Adrenal gland (tissue), 12 donors: ENCODE data around the gene SNTB2. TPM values are rescaled to one million over a fixed set of nuclear protein-coding genes. Genes with fewer than 3 reads are reported as not detected.

Experiments used
- DNase-seq, 7 donors: peaks; one replicate each; pipeline ENCODE4 v3.0.0-alpha.2; 2019 to 2020
- H3K27ac ChIP-seq, 5 donors: fragments of 200-600 bp; sonication (generic) in 4 of 5; 1 replicate in 3 of 5; 2 replicates in 2 of 5; pipeline versions ENCODE4 v1.5.1 to v1.8.0; 2016 to 2020; ENCODE audit warnings: mild to moderate bottlenecking in 1 of 5
- H3K27me3 ChIP-seq: fragments of 200-600 bp; 2 replicates; pipeline ENCODE4 v1.8.0; 2021
- H3K36me3 ChIP-seq, 2 donors: fragments of 200-600 bp; replicated peaks in 1 of 2; 1 replicate in 1 of 2; 2 replicates in 1 of 2; pipeline versions ENCODE4 v1.5.1 to v1.8.0; 2018 to 2022
- H3K4me1 ChIP-seq, 2 donors: fragments of 200-600 bp; replicated peaks in 1 of 2; 1 replicate in 1 of 2; 2 replicates in 1 of 2; pipeline versions ENCODE4 v1.5.1 to v1.8.0; 2018 to 2021
- H3K4me3 ChIP-seq, 4 donors: fragments of 200-600 bp; sonication (generic) in 3 of 4; one replicate each; pipeline ENCODE4 v1.5.1; 2016 to 2018
- H3K9me3 ChIP-seq, 3 donors: fragments of 200-600 bp; sonication (generic) in 1 of 3; replicated peaks in 1 of 3; 1 replicate in 2 of 3; 2 replicates in 1 of 3; pipeline versions ENCODE4 v1.5.1 to v1.8.0; 2016 to 2021
- POLR2A ChIP-seq, 2 donors: fragments of 450-650 bp; IDR thresholded peaks; one replicate each; pipeline ENCODE4 v1.6.1; 2017; ENCODE audit warnings: antibody characterized with exemption in 2 of 2, mild to moderate bottlenecking in 2 of 2, moderate library complexity in 1 of 2
- WGBS, 4 donors: extraction: QIAGEN DNeasy Blood & Tissue Kit in 2 of 4; methylation state at CpG; one replicate each; pipeline versions ENCODE4 v1.1.5 to v1.1.7; 2013 to 2017; 5-methylcytosine and 5-hydroxymethylcytosine counted together
- intact Hi-C, 2 donors: fragments of 100-400 bp; cut with DNase I; formaldehyde crosslinking; loops; one replicate each; pipeline versions ENCODE4 v1.14.1 to v1.15.0; 2022 to 2023
- polyA plus RNA-seq, 3 donors: library from polyadenylated mRNA; stranded (reverse); fragments of 200-250 nt in 2 of 3; fragments of 350-450 nt in 1 of 3; fragmentation: Illumina TruSeq in 1 of 3; extraction: RNeasy Lipid Tissue Mini Kit (QIAGEN cat#74804) in 1 of 3; gene quantifications; one replicate each; pipeline ENCODE4 v1.2.3, GENCODE V29; 2013 to 2014
- total RNA-seq, 9 donors: library from RNA; depleted of rRNA in 4 of 9; stranded (reverse); fragments of >200 nt in 4 of 9; fragments of 120-200 nt in 1 of 9; fragmentation: NEBNext Ultra II Directional in 1 of 9; extraction: Animal tissue kit (Norgen Biotek cat#: 25700) in 1 of 9; gene quantifications; one replicate each; pipeline versions ENCODE4 v1.1.0 to v1.2.4, GENCODE V29; 2013 to 2023
- TF ChIP-seq, protein P1 (sequence below), 6 experiments: fragments of 450-650 bp in 4 of 6; fragments of 200-600 bp in 2 of 6; sonication (generic) in 1 of 6; IDR thresholded peaks; 1 replicate in 5 of 6; 2 replicates in 1 of 6; pipeline versions ENCODE4 v1.5.1 to v1.8.0; 2016 to 2021; ENCODE audit warnings: antibody characterized with exemption in 6 of 6, mild to moderate bottlenecking in 2 of 6, moderate library complexity in 1 of 6
- donor health status: healthy with polysubstance abuse.
- donor health status: Bipolar disorder and iron deficiency.
- donor health status: DM: yes; HTN: yes; CAD: no.
- donor health status: DM: no; HTN: no; CAD: no.
- donor health status: DM: no; HTN: no; CAD: no.
- donor health status: DM: yes; HTN: yes; CAD: no.

SNTB2 gene
- total and polyA plus RNA-seq, 12 donors: 3.6 to 52.7 (median 32.9) TPM

DNA sequence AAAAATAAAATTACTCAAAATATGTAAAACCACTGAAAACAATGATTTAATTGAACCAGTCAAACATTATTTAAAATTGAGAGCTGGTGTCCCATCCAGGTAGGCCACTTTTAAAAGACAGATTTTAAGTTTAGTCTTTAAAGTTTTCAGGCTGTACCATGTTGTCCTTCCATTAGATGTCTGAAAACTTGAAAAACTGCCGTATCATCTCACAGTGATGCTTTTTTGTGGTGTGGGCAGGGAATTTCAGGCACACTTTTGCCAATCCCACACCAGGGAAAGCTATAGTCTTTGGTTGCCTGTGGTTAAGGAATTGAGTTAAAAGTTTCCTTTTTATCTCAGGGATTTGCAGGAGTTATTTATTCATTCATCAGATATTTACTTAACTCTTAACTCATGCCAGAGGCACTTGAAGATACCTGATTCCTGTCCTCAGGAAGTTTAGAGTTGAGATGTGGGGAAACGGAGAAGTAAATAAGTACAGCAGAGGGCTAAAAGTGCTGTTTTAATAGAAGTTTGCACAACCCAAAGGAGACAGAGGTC is 3.2 kb downstream of the SNTB2 start:
- 81 to 90% (median 87%) methylated on average over 2 of the region's 2 CpGs for WGBS, 4 donors
- no peak overlapping the region for H3K4me3 ChIP-seq
- no peaks in the 10 kb centered on the region for H3K27me3 ChIP-seq
- peaks cover 21 to 37% of the 10 kb centered on the region in 2 donors for H3K4me1 ChIP-seq
- no peak for DNase-seq
- no peak for TF ChIP-seq POLR2A (IDR thresholded peaks at IDR 0.05)
- TF ChIP-seq, protein P1, sequence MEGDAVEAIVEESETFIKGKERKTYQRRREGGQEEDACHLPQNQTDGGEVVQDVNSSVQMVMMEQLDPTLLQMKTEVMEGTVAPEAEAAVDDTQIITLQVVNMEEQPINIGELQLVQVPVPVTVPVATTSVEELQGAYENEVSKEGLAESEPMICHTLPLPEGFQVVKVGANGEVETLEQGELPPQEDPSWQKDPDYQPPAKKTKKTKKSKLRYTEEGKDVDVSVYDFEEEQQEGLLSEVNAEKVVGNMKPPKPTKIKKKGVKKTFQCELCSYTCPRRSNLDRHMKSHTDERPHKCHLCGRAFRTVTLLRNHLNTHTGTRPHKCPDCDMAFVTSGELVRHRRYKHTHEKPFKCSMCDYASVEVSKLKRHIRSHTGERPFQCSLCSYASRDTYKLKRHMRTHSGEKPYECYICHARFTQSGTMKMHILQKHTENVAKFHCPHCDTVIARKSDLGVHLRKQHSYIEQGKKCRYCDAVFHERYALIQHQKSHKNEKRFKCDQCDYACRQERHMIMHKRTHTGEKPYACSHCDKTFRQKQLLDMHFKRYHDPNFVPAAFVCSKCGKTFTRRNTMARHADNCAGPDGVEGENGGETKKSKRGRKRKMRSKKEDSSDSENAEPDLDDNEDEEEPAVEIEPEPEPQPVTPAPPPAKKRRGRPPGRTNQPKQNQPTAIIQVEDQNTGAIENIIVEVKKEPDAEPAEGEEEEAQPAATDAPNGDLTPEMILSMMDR (IDR thresholded peaks at IDR 0.05): no peak
- intact Hi-C loops: no loop called here
- no peak overlapping the region for H3K27ac ChIP-seq
- no peaks in the 10 kb centered on the region for H3K9me3 ChIP-seq
- no peaks in the 10 kb centered on the region for H3K36me3 ChIP-seq

DNA sequence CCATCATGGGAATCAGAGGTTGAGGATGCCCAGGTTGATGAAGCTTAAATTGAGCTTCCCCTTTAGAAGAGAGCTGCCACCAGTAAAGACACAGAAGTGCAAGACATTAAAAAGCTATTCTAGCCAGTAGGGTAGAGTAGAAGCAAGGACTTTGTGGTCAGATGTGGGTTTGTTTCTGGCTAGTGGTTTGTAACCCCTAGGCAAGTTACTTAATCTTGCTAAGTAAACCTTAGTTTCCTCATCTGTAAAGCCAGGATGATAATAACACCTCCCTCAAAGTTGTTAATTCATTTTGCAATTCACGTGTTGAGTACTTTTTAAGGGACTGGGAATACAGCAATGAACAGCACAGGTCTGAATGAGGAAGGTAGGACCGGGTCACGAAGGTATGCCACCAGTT is 3.6 kb downstream of the SNTB2 start:
- TF ChIP-seq POLR2A (IDR thresholded peaks at IDR 0.05): no peak
- TF ChIP-seq, protein P1 (IDR thresholded peaks at IDR 0.05): no peak
- no peaks in the 10 kb centered on the region for H3K27me3 ChIP-seq
- H3K4me1 ChIP-seq: peaks cover 21 to 42% of the 10 kb centered on the region in 2 donors
- H3K9me3 ChIP-seq: no peaks in the 10 kb centered on the region
- WGBS, 4 donors: 75 to 88% (median 85%) methylated on average over 3 of the region's 3 CpGs
- no peaks in the 10 kb centered on the region for H3K36me3 ChIP-seq
- no peak overlapping the region for H3K4me3 ChIP-seq
- no peak for DNase-seq
- intact Hi-C loops: no loop called here
- no peak overlapping the region for H3K27ac ChIP-seq

DNA sequence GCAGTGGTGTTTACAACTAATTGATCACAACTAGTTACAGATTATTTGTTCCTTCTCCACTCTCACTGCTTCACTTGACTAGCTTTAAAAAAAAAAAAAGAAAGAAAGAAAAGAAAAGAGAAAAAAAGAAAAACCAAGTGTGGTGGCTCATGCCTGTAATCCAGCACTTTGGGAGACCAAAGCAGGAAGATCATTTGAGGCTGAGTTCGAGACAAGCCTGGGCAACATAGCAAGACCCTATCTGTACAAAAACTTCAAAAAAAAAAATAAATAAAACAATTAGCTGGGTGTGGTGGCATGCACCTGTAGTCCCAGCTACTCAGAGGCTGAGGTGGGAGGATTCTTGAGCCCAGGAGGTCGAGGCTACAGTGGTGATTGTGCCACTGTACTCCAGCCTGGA is 4.2 kb downstream of the SNTB2 start:
- DNase-seq: no peak
- intact Hi-C loops: no loop called here
- no peak overlapping the region for H3K27ac ChIP-seq
- no peaks in the 10 kb centered on the region for H3K9me3 ChIP-seq
- H3K4me1 ChIP-seq: peaks cover 20 to 41% of the 10 kb centered on the region in 2 donors
- H3K36me3 ChIP-seq: no peaks in the 10 kb centered on the region
- no peak overlapping the region for H3K4me3 ChIP-seq
- H3K27me3 ChIP-seq: no peaks in the 10 kb centered on the region
- TF ChIP-seq, protein P1 (IDR thresholded peaks at IDR 0.05): no peak
- TF ChIP-seq POLR2A (IDR thresholded peaks at IDR 0.05): no peak
- WGBS, 4 donors: 90 to 98% (median 92%) methylated on average over 2 of the region's 2 CpGs

DNA sequence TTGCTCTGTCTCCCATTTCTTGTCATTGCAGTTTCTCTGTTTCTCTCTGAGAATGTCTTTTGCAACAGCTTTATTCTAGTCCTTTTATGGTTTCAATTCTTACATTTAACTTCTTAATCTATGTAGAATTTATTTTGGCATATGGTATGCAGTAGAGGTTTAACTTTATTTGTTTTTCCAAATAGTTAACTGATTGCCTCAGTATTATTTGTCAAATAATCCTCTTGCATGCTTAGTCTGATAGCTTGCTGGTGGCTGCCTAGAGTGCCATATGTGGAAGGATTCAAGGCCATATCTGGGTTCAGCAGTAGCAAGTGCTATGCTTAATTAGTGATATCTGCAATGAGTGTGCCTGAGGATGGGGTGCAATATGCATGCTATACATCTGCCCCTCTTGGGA is 6.9 kb downstream of the SNTB2 start:
- intact Hi-C loops: no loop called here
- Histone ChIP-seq H3K27ac (no peak overlapping the region), H3K27me3 (no peaks in the 10 kb centered on the region), H3K36me3 (no peaks in the 10 kb centered on the region), H3K4me3 (no peak overlapping the region), H3K9me3 (no peaks in the 10 kb centered on the region), H3K4me1 (peaks cover 9 to 37% of the 10 kb centered on the region in 2 donors)
- no peak for DNase-seq
- TF ChIP-seq POLR2A (IDR thresholded peaks at IDR 0.05): no peak
- TF ChIP-seq, protein P1 (IDR thresholded peaks at IDR 0.05): no peak
